ENCODE results near the gene APOO.
"Not testable (repeated sequence)": the region's sequence is repeated elsewhere in the genome, so short reads cannot be mapped to it uniquely, and the experiment has no call there.

APOO gene

GRCh38 chrX:23870041-23870440 lies 37.7 kb downstream of the APOO start:
- Histone ChIP-seq H3K27me3 (ENCODE audit: control insufficient read depth in 5 of 5, insufficient read depth in 4 of 5, low read length in 5 of 5) (peaks cover 0 to 2% (median 0%) of the 10 kb centered on the region in 5 donors), H3K9me3 (ENCODE audit: control insufficient read depth in 5 of 5, low read length in 5 of 5) (no peaks in the 10 kb centered on the region), H3K9ac (ENCODE audit: low read length in 5 of 5) (no peak overlapping the region), H3K36me3 (ENCODE audit: control insufficient read depth in 5 of 5, insufficient read depth in 5 of 5, low read length in 5 of 5) (no peaks in the 10 kb centered on the region), H3K4me3 (ENCODE audit: low read depth in 1 of 5, low read length in 5 of 5) (no peak overlapping the region), H3K27ac (ENCODE audit: low read depth, low read length) (no peak overlapping the region), H3K4me1 (ENCODE audit: control insufficient read depth in 5 of 5, insufficient read depth in 5 of 5, low read length in 5 of 5) (peaks cover 0 to 10% (median 5%) of the 10 kb centered on the region in 5 donors)

- H3K4me1 ChIP-seq (ENCODE audit: control insufficient read depth in 5 of 5, insufficient read depth in 5 of 5, low read length in 5 of 5) = no peaks in the 10 kb centered on the region
- no peaks in the 10 kb centered on the region for H3K36me3 ChIP-seq (ENCODE audit: control insufficient read depth in 5 of 5, insufficient read depth in 5 of 5, low read length in 5 of 5)
- peaks cover 0 to 6% (median 3%) of the 10 kb centered on the region in 5 donors for H3K27me3 ChIP-seq (ENCODE audit: control insufficient read depth in 5 of 5, insufficient read depth in 4 of 5, low read length in 5 of 5)
- H3K4me3 ChIP-seq (ENCODE audit: low read depth in 1 of 5, low read length in 5 of 5) = no peak overlapping the region
- H3K9ac ChIP-seq (ENCODE audit: low read length in 5 of 5) = no peak overlapping the region
- H3K27ac ChIP-seq (ENCODE audit: low read depth, low read length) = no peak overlapping the region
- H3K9me3 ChIP-seq (ENCODE audit: control insufficient read depth in 5 of 5, low read length in 5 of 5) = no peaks in the 10 kb centered on the region
Measured at GRCh38 chrX:23864742-23865326, 42.9 kb downstream of the APOO start.

GRCh38 chrX:23861952-23862351 lies 45.8 kb downstream of the APOO start:
- H3K27me3 ChIP-seq (ENCODE audit: control insufficient read depth in 5 of 5, insufficient read depth in 4 of 5, low read length in 5 of 5); H3K9me3 ChIP-seq (ENCODE audit: control insufficient read depth in 5 of 5, low read length in 5 of 5); H3K36me3 ChIP-seq (ENCODE audit: control insufficient read depth in 5 of 5, insufficient read depth in 5 of 5, low read length in 5 of 5); H3K4me3 ChIP-seq (ENCODE audit: low read depth in 1 of 5, low read length in 5 of 5); H3K27ac ChIP-seq (ENCODE audit: low read depth, low read length); H3K9ac ChIP-seq (ENCODE audit: low read length in 5 of 5); H3K4me1 ChIP-seq (ENCODE audit: control insufficient read depth in 5 of 5, insufficient read depth in 5 of 5, low read length in 5 of 5): not testable (repeated sequence)

- Histone ChIP-seq H3K9ac (ENCODE audit: low read length in 5 of 5) (no peak overlapping the region), H3K36me3 (ENCODE audit: control insufficient read depth in 5 of 5, insufficient read depth in 5 of 5, low read length in 5 of 5) (peaks cover 0 to 3% (median 0%) of the 10 kb centered on the region in 5 donors), H3K9me3 (ENCODE audit: control insufficient read depth in 5 of 5, low read length in 5 of 5) (no peaks in the 10 kb centered on the region), H3K4me1 (ENCODE audit: control insufficient read depth in 5 of 5, insufficient read depth in 5 of 5, low read length in 5 of 5) (no peaks in the 10 kb centered on the region), H3K27me3 (ENCODE audit: control insufficient read depth in 5 of 5, insufficient read depth in 4 of 5, low read length in 5 of 5) (peaks cover 0 to 6% (median 5%) of the 10 kb centered on the region in 5 donors), H3K27ac (ENCODE audit: low read depth, low read length) (no peak overlapping the region), H3K4me3 (ENCODE audit: low read depth in 1 of 5, low read length in 5 of 5) (no peak overlapping the region)
Measured at GRCh38 chrX:23861215-23861896, 46.4 kb downstream of the APOO start.

- not testable (repeated sequence) for H3K27ac ChIP-seq (ENCODE audit: low read depth, low read length); H3K4me1 ChIP-seq (ENCODE audit: control insufficient read depth in 5 of 5, insufficient read depth in 5 of 5, low read length in 5 of 5); H3K36me3 ChIP-seq (ENCODE audit: control insufficient read depth in 5 of 5, insufficient read depth in 5 of 5, low read length in 5 of 5); H3K9me3 ChIP-seq (ENCODE audit: control insufficient read depth in 5 of 5, low read length in 5 of 5); H3K9ac ChIP-seq (ENCODE audit: low read length in 5 of 5); H3K27me3 ChIP-seq (ENCODE audit: control insufficient read depth in 5 of 5, insufficient read depth in 4 of 5, low read length in 5 of 5); H3K4me3 ChIP-seq (ENCODE audit: low read depth in 1 of 5, low read length in 5 of 5)
Measured at GRCh38 chrX:23859238-23859637, 48.5 kb downstream of the APOO start.

- Histone ChIP-seq H3K4me1 (ENCODE audit: control insufficient read depth in 5 of 5, insufficient read depth in 5 of 5, low read length in 5 of 5) (peaks cover 0 to 8% (median 0%) of the 10 kb centered on the region in 5 donors), H3K27ac (ENCODE audit: low read depth, low read length) (no peak overlapping the region), H3K4me3 (ENCODE audit: low read depth in 1 of 5, low read length in 5 of 5) (no peak overlapping the region), H3K36me3 (ENCODE audit: control insufficient read depth in 5 of 5, insufficient read depth in 5 of 5, low read length in 5 of 5) (peaks cover 0 to 3% (median 0%) of the 10 kb centered on the region in 5 donors), H3K27me3 (ENCODE audit: control insufficient read depth in 5 of 5, insufficient read depth in 4 of 5, low read length in 5 of 5) (peaks cover 0 to 5% (median 3%) of the 10 kb centered on the region in 5 donors), H3K9ac (ENCODE audit: low read length in 5 of 5) (no peak overlapping the region), H3K9me3 (ENCODE audit: control insufficient read depth in 5 of 5, low read length in 5 of 5) (no peaks in the 10 kb centered on the region)
Measured at GRCh38 chrX:23857935-23858334, 49.8 kb downstream of the APOO start.

- H3K9me3 ChIP-seq (ENCODE audit: control insufficient read depth in 5 of 5, low read length in 5 of 5) = no peaks in the 10 kb centered on the region
- H3K4me1 ChIP-seq (ENCODE audit: control insufficient read depth in 5 of 5, insufficient read depth in 5 of 5, low read length in 5 of 5) = peaks cover 0 to 8% (median 0%) of the 10 kb centered on the region in 5 donors
- no peak overlapping the region for H3K4me3 ChIP-seq (ENCODE audit: low read depth in 1 of 5, low read length in 5 of 5)
- peaks cover 0 to 3% (median 0%) of the 10 kb centered on the region in 5 donors for H3K36me3 ChIP-seq (ENCODE audit: control insufficient read depth in 5 of 5, insufficient read depth in 5 of 5, low read length in 5 of 5)
- H3K27me3 ChIP-seq (ENCODE audit: control insufficient read depth in 5 of 5, insufficient read depth in 4 of 5, low read length in 5 of 5) = peaks cover 0 to 5% (median 3%) of the 10 kb centered on the region in 5 donors
- H3K27ac ChIP-seq (ENCODE audit: low read depth, low read length) = no peak overlapping the region
- H3K9ac ChIP-seq (ENCODE audit: low read length in 5 of 5) = no peak overlapping the region
Measured at GRCh38 chrX:23857363-23857762, 50.4 kb downstream of the APOO start.

- Histone ChIP-seq H3K9ac (ENCODE audit: low read length in 5 of 5) (no peak overlapping the region), H3K36me3 (ENCODE audit: control insufficient read depth in 5 of 5, insufficient read depth in 5 of 5, low read length in 5 of 5) (peaks cover 0 to 3% (median 0%) of the 10 kb centered on the region in 5 donors), H3K9me3 (ENCODE audit: control insufficient read depth in 5 of 5, low read length in 5 of 5) (no peaks in the 10 kb centered on the region), H3K27me3 (ENCODE audit: control insufficient read depth in 5 of 5, insufficient read depth in 4 of 5, low read length in 5 of 5) (peaks cover 0 to 5% (median 0%) of the 10 kb centered on the region in 5 donors), H3K27ac (ENCODE audit: low read depth, low read length) (no peak overlapping the region), H3K4me3 (ENCODE audit: low read depth in 1 of 5, low read length in 5 of 5) (no peak overlapping the region), H3K4me1 (ENCODE audit: control insufficient read depth in 5 of 5, insufficient read depth in 5 of 5, low read length in 5 of 5) (peaks cover 0 to 8% (median 0%) of the 10 kb centered on the region in 5 donors)
Measured at GRCh38 chrX:23855569-23855968, 52.2 kb downstream of the APOO start.

GRCh38 chrX:23854945-23855344 lies 52.8 kb downstream of the APOO start:
- H3K9me3 ChIP-seq (ENCODE audit: control insufficient read depth in 5 of 5, low read length in 5 of 5) = no peaks in the 10 kb centered on the region
- no peak overlapping the region for H3K9ac ChIP-seq (ENCODE audit: low read length in 5 of 5)
- no peak overlapping the region for H3K27ac ChIP-seq (ENCODE audit: low read depth, low read length)
- peaks cover 0 to 5% (median 0%) of the 10 kb centered on the region in 5 donors for H3K27me3 ChIP-seq (ENCODE audit: control insufficient read depth in 5 of 5, insufficient read depth in 4 of 5, low read length in 5 of 5)
- peaks cover 0 to 3% (median 0%) of the 10 kb centered on the region in 5 donors for H3K36me3 ChIP-seq (ENCODE audit: control insufficient read depth in 5 of 5, insufficient read depth in 5 of 5, low read length in 5 of 5)
- H3K4me1 ChIP-seq (ENCODE audit: control insufficient read depth in 5 of 5, insufficient read depth in 5 of 5, low read length in 5 of 5) = peaks cover 0 to 8% (median 0%) of the 10 kb centered on the region in 5 donors
- no peak overlapping the region for H3K4me3 ChIP-seq (ENCODE audit: low read depth in 1 of 5, low read length in 5 of 5)

- H3K4me3 ChIP-seq (ENCODE audit: low read depth in 1 of 5, low read length in 5 of 5) = no peak overlapping the region
- H3K9me3 ChIP-seq (ENCODE audit: control insufficient read depth in 5 of 5, low read length in 5 of 5) = no peaks in the 10 kb centered on the region
- no peak overlapping the region for H3K27ac ChIP-seq (ENCODE audit: low read depth, low read length)
- peaks cover 0 to 5% (median 0%) of the 10 kb centered on the region in 5 donors for H3K27me3 ChIP-seq (ENCODE audit: control insufficient read depth in 5 of 5, insufficient read depth in 4 of 5, low read length in 5 of 5)
- no peak overlapping the region for H3K9ac ChIP-seq (ENCODE audit: low read length in 5 of 5)
- peaks cover 0 to 3% (median 0%) of the 10 kb centered on the region in 5 donors for H3K36me3 ChIP-seq (ENCODE audit: control insufficient read depth in 5 of 5, insufficient read depth in 5 of 5, low read length in 5 of 5)
- peaks cover 0 to 8% (median 0%) of the 10 kb centered on the region in 5 donors for H3K4me1 ChIP-seq (ENCODE audit: control insufficient read depth in 5 of 5, insufficient read depth in 5 of 5, low read length in 5 of 5)
Measured at GRCh38 chrX:23854122-23854521, 53.6 kb downstream of the APOO start.

Data from subcutaneous abdominal adipose tissue (tissue), 5 donors.